GM18517 (cell line): ENCODE results near the gene SMIM26.

ENCODE experiments used
- ATAC-seq: cut with Tn5 transposase; IDR thresholded peaks from one replicate; pipeline ENCODE4 v1.9.1; 2021; ENCODE audit warnings: mild to moderate bottlenecking, moderate library complexity; ENCODE audit not compliant: unreplicated experiment

The SMIM26 gene

GRCh38 chr20:18578581-18578980 lies 11.3 kb downstream of the SMIM26 start:
- no peak for ATAC-seq

GRCh38 chr20:18580012-18580411 lies 12.8 kb downstream of the SMIM26 start:
- no peak for ATAC-seq

- ATAC-seq = no peak
Measured at GRCh38 chr20:18585134-18585533, 17.9 kb downstream of the SMIM26 start.

DNA sequence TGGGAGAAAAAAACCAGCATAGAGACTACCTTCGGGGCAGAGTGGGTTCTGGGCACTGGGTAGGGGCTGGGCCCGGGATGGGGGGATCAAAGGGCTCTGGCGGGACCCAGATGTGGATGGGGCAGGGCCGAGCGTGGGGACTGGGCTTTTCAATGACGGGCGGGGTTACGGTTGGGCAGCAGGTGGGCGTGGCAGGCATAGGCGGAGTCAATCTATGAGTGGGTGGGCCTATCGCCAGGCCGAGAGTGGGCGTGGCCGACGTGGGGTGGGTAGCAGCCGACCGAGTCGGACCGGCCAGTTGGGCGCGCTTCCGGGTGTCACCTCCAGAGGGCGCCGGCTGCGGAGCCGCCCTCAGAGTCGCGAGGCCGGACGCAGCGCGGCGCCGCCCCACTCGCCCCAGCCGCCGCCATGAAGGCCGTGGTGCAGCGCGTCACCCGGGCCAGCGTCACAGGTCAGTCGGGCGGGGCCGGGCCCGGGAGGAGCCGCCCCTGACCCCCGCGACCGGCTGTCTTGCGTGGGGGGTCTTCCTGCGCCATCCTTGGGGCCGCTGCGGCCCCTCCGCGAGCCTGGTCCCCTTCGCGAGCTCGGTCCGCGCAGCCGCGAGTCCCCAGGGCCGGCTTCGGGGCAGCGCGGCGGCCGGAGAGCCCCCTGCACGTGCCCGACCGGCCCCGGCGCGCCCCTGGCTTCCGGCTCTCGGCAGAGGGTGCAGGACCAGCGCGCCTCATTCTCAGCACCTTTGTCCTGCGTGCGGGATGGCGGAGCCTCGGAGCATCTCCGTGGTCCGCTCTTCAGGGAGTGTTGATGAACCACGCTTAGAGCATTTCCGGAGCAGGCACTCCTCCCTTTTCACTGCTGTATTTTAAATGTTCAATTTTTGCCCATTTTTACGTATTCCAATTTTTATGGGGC lies 20.7 kb downstream of the SMIM26 start, which contains the start of gene DTD1:
TSS of gene DTD1 (plus strand) at position 390 of the 909 bp plus-strand sequence. CDS start at position 409, 19 bp downstream.
- peak; percentile 89 for ATAC-seq

DNA sequence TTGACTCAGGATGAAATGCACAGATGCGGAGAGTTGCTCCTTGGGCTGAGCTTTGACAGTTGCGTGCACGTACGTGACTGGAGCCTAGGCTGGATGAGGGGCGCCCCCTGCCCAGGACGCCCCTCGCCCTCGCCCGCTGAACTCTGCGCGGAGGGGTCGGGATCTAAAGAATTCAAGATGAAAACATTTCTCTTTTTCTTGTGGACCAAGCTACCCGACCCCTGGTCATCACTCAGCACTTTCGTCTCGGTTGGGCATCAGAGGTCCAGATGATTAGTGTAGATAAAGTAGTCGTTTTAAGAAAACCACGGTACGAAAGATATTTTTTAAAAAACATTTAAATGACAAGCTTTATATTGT lies 21.3 kb downstream of the SMIM26 start:
- no peak for ATAC-seq

DNA sequence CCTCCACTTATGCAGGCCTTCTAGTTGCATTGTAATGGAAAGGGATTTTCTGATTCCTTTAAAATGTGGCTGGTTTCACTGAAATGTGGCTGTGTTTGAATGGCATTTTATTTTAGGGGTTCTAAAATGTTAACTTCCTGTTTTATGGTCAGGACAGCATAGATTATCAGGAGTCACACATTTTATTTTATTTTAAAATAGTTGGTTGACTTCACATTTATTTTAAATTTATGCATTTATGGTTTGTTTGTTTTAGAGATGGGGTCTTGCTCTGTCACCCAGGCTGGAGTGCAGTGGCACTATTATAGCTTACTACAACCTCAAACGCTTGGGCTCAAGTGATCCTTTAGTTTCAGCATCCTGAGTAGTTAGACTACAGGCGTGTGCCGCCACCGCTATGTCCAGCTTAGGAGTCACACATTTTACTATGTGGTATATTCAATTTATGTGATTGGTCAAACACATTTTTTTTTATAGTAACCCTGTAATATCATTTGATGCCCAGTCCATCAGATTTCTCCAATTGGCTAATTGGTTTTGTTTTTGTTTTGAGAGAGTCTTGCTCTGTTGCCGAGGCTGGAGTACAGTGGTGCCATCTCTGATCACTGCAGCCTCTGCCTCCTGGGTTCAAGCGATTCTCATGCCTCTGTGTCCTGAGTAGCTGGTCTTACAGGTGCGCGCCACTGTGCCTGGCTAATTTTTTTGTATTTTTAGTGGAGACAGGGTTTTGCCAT lies 22.9 kb downstream of the SMIM26 start:
- ATAC-seq = no peak

- no peak for ATAC-seq
Measured at GRCh38 chr20:18596270-18596669, 29.0 kb downstream of the SMIM26 start.

DNA sequence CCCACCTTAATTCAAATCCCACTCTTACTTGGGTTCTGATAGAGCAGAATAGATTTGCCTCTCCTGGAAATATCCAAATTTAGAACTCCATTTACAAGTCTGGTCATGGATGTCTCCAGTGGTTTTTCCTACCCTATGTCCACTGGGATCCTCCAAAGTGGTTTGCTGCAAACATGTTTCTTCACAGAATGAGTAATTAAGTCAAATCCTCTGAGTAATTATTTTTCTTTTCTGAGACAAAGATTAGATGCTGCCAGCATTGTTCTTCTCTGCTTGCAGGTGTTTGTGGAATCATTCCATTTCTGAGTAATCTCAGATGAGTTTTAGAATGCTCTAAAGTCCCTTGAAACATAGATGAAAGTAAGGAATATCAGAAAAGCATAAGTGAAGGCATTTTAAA lies 42.5 kb downstream of the SMIM26 start:
- ATAC-seq = no peak

DNA sequence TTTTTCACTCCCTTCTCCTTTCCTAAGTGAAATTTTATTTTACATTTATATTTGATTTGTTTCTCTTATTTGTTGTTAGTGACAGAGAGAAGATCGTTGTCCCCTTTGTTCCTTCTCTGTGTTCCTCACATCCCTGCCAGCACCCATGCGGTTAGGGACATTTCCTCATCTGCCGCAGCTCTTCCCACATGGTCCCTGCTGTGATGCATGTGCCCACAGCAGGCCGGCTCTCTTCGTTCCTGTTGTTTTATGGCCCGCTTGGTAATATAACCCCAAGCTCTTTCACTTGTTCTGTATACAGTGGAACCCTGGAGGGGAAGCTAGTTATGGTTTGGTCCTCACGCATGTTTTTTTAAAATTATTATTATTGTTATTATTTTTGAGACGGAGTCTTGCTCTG lies 44.3 kb downstream of the SMIM26 start:
- no peak for ATAC-seq

- ATAC-seq = no peak
Measured at GRCh38 chr20:18613553-18613952, 46.3 kb downstream of the SMIM26 start.

DNA sequence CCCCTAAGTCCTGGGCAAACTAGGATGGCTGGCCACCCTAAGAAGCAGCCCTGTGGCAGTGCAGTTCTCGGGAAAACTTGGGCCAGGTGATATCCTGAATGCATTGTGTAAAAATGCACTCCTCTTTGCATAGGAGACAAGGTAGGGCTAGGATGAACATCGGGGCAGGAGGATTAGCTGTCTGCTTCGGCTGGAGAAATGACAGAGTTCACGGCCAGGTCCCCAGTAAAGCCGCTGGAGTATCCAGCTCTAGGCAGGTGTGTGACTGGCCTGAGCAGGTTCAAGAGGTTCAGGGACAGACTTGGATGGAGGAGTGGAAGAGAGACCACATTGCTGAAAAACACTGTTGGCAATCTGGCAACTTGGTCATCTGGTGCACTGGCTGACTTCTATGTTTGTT lies 47.0 kb downstream of the SMIM26 start:
- no peak for ATAC-seq

DNA sequence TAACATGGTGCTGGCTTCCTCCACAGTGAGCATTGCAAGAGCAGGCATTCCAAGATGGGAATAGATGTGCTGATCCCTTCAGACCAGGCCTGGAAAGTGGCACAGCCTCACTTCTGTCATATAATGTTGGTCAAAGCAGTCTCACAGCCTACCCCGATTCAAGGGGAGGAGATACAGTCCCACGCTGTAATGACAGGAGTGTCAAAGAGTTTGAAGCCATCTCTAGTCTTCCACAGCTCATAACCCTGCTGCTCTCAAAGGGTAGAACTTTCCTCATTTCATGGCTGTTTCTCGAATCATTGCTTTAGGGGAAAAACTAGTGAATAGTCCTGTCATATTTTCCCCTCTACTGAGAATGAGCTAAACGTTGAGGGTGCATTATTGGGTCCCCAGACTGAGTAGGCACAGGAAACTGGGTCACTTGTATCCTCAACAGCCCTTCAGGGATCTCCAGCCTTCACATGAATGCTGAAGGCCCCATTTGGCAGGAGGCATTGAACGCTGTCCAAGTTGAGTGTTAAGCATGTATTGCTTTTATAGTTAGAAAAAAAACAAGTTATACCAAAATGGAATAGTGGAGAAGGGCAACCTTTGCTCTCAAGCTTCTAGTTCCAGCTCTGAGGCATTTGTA lies 47.9 kb downstream of the SMIM26 start:
- ATAC-seq = no peak
